Right ventricle myocardium superior (tissue), 1 donor: ENCODE results near the gene TIAM1. TPM values are rescaled to one million over a fixed set of nuclear protein-coding genes. Genes with fewer than 3 reads are reported as not detected.

Source experiments
- ATAC-seq: fragments of 200-7000 bp; cut with Tn5 transposase; one replicate; pipeline ENCODE4 v1.9.1; 2020; ENCODE audit warnings: mild to moderate bottlenecking; ENCODE audit not compliant: poor library complexity
- DNase-seq: peaks from one replicate; pipeline ENCODE4 v3.0.0-alpha.2; 2020
- intact Hi-C: fragments of 100-400 bp; cut with DNase I; formaldehyde crosslinking; loops from one replicate; pipeline ENCODE4 v1.11.2; 2022
- total RNA-seq: library from RNA; stranded (reverse); fragmentation: NEBNext Ultra II Directional; extraction: Animal tissue kit (Norgen Biotek cat#: 25700); gene quantifications from one replicate; pipeline ENCODE4 v1.2.1, GENCODE V29; 2021
- donor health status: DM: no; HTN: yes; CAD: no; lungs with severe emphysema.

Gene TIAM1
- total RNA-seq, 1 donor from 2014 or later: 2.9 TPM

DNA sequence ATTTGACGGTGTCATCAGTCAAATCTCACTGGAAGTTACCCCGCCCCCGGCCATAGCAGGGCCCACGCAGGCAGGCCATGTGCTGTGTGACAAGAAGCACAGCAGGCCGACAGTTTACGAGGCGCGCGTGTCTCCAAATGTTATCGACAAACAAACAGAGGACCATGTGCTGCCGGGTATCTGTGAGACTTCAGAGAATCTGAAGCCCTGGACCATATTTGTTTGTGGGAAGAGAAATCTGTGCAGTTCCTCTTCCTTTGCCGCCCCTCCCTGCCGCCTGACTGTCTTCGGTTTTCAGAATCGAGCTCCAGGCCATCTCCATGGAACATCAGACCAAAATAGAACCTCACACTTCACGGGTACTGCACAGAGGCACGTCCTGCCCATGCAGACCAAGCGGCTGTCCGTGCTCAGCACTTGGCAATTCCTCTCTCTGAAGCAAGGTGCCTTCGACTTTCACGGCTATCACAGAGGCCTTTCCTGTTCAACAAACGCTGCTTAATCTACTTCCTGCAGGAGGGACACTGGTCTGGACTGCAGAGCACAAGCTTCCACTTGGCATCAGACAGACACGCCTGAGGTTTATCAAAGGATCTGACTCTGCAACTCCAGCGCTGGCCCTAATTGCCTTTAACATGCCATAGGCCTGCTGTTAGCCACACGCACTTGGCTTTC, 170.0 kb downstream of the TIAM1 start:
- ATAC-seq (peak; percentile 89), DNase-seq (peak; percentile 69)
- intact Hi-C loops: no loop called here

DNA sequence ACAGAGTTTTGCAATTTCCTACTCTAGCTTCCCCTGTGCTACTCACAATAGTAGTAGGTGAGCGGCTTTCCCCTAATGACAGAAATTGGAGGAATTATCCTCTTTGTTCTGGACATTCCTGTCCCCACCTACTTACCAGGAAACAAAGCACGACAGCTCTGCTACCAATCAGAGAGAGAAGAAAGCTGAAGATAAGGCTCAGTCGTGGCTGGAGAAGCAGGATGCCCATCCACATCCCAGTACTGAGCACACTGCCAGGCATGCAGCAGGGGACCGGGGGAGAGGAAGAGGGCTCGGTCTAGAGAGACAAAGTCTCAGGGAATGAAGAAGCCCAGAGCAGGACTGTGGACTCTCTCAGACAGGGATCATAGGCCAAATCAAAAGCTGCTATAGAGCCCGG, 171.7 kb downstream of the TIAM1 start:
- ATAC-seq: no peak
- DNase-seq: no peak
- intact Hi-C loops: no loop called here

DNA sequence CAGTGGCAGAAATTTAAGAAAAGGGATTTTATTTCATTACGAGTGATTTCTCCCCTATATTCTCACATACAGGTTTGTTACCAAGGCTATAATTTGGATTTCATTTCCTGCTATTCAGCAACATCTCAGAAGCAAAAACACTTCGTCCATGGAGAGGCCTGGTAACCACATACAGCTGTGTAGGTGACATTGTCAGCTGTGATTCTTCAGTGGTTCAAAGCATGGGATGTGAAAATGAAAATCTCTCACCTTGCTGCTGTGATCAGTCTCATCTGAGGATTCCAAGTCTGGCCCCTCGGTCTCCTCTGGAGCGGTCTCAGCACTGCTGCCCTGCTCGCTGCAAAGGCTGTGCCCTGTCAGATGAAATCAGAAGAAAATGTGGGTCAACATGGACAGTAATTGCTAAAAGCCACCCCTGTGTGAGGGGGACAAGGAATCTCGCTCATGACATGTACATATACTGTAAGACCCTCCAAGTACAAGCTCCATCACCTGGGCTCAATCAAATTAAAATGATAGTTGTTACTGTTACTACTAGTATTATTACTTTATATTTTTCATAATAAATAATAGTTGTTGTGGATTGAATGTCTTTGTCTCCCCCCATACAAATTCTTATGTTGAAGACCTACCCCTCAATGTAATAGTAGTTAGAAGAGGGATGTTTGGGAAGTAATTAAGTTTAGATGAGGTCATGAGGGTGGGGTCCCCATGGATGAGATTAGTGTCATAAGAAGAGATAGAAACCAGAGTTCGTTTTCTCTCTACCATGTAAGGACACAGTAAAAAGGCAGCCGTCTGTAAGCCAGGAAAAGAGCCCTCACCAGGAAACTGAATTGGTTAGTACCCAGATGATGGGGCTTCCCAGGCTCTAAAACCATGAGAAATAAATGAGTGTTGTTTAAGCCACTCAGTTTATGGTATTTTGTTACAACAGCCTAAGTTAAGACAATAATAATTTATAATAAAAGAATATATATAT, 179.1 kb downstream of the TIAM1 start:
- ATAC-seq (no peak), DNase-seq (no peak)
- intact Hi-C loops: no loop called here

DNA sequence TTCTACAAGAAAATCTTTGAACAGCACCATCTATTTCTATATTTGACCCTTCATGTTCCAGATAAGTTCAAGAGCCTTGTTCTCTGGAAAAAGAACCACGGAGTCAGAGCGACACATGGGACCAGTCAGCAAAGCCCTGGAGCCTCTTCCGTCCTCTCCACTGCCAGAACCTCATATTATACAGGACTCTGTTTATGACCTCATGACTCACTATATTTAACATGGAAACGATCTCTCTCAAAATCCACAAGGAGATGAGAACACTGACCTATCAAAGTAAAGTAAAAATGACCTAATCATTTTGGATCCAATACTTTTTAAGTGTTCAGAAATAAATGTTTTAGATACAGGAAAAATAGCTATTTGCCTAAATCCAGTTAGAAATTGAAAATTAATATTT, 181.2 kb downstream of the TIAM1 start:
- ATAC-seq (no peak), DNase-seq (no peak)
- intact Hi-C loops: no loop called here

- ATAC-seq: no peak
Observed at GRCh38 chr21:31162079-31162699, 181.9 kb downstream of the TIAM1 start.

DNA sequence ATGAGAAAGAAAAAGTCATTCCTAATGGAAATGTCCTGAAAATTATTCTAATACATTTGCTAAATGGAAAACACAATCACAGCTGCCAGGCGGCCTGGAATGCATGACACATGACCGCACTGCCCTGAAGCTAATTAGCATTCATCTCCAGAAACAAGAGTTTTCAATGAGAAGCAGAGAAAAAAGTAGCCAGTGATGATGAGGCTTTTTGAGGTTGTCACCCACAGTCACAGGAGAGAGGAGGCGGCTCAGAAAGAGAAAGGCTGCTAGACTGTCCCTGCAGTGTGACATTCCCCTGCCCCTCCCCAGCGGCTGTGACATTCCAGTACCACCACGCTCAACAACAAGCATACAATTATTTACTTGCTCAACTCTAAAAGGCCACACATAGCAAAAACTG, 182.9 kb downstream of the TIAM1 start:
- DNase-seq (no peak), ATAC-seq (no peak)
- intact Hi-C loops: no loop called here

More at GRCh38 chr21:31162079-31162699, 181.9 kb downstream of the TIAM1 start:
- intact Hi-C loops: no loop called here
- no peak for DNase-seq

DNA sequence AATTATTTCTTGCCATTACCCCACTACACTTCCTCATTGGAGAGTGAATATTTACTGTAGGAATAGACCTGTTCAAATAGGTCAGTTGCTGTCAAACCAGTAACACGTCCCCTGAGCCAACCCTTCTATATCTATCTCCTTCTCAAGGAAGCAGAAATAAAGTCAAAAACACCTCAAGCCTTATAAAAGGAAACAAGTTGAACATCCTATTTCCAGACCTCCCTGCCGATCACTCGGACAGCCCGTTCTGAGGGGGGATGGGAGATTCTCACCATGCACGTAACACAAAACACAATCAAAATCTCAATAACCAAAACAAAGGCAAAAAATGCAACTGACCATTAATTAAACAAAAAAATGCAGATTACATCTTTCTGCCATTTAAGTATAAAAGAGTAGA, 184.3 kb downstream of the TIAM1 start:
- intact Hi-C loops: no loop called here
- ATAC-seq (no peak), DNase-seq (no peak)

DNA sequence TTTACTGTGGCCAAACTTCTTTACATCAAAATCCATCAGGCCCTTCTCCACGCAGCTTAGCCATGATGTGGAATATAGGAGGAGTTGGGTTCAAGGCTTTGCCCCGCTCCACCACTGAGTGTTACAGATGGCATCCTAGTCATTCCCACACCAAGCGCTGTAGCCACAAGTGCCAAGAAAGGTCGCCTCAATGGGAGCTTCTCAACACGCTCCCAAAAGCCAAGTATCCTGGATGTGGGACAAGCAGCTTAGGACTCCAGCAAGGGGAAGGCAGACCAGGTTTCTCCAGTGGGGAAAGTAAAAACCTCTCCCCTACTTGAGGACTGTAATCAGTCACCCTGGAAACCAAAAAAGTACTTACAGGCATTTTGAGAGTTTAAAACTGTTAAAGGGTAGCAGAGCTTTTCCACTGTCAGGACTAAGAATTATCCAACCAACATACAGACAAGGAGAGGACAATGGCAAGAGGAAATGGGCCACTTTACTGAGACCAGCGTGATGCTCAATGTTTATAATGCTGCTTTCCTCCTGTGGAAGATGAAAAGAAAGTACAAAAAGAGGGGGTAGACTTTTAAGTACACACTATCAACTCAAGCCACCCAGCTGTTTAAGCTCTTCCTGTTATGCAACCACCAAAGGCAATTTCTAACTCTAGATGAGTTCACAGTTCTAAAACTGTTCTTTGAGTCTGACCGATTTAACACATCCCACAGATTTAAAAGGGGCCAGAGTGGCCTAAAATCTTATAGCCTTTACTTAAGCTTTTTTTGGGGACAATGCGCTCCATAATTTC, 185.1 kb downstream of the TIAM1 start:
- no peak for DNase-seq
- intact Hi-C loops: no loop called here
- peak; percentile 58 for ATAC-seq

DNA sequence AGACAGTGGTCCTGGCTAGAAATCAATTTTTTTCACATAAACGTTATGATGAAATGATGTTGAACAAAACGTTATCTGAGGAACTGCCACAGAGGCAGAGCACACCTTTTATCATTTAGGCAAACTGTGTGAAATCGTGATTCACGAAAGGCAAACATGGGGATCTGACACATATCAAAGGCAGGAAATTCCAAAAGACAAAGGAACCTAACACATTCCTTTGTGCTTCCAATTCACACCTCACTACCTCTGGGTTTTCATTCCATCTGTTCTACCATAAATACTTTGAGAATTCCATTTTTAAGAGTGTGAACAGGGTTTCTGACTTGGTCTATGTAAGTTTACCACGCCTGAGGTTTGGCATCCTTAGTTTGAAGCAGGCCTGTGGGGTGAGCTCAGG, 186.3 kb downstream of the TIAM1 start:
- ATAC-seq: no peak
- intact Hi-C loops: no loop called here
- DNase-seq: no peak

DNA sequence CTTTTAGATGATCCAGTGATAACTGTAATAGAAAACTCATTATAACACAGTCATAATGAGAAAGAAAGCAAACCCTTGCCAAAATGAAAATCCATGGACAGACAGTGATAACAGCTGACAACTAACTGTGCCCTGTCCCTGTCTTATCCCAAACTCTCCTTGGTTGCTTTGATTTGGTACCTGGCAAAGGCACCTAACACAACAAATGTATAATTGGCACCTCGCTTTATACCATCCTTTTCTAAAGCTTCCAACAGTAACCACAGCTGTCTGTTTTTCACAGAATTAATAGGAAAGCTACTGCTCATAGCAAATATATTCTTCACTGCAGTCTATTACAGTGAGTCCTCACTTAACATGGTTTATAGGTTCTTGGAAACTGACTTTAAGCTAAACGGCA, 187.4 kb downstream of the TIAM1 start:
- DNase-seq: no peak
- intact Hi-C loops: no loop called here
- ATAC-seq: no peak

GRCh38 chr21:31156169-31156568, 187.9 kb downstream of the TIAM1 start:
- ATAC-seq: no peak

GRCh38 chr21:31151156-31152045, 192.7 kb downstream of the TIAM1 start:
- DNase-seq (no peak), ATAC-seq (no peak)
- intact Hi-C loops: no loop called here

More at GRCh38 chr21:31156169-31156568, 187.9 kb downstream of the TIAM1 start:
- no peak for DNase-seq
- intact Hi-C loops: no loop called here

GRCh38 chr21:31145274-31145673, 198.8 kb downstream of the TIAM1 start:
- DNase-seq (no peak), ATAC-seq (no peak)
- intact Hi-C loops: no loop called here

- intact Hi-C loops: no loop called here
- no peak for DNase-seq
- ATAC-seq: no peak
Observed at GRCh38 chr21:31143036-31143435, 201.0 kb downstream of the TIAM1 start.

DNA sequence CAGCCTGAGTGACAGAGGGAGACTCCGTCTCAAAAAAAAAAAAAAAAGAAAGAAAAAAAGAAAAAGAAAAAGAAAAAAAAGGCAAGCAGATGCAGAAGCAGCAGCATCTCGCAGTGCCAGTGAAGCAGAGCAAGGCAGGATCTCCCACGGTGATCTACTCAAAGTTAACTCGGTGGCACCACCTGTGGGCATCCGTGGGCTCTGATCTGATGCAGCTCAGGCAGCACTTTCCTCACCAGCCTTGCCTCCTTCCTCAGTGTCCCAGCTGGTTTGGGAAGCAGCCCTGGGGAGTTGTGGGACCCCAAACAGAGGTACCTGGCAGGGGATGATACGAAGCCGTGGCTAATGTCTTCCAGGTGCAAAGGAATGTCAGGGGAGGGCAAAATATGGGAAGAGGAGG, 201.5 kb downstream of the TIAM1 start:
- intact Hi-C loops: no loop called here
- no peak for DNase-seq
- no peak for ATAC-seq

DNA sequence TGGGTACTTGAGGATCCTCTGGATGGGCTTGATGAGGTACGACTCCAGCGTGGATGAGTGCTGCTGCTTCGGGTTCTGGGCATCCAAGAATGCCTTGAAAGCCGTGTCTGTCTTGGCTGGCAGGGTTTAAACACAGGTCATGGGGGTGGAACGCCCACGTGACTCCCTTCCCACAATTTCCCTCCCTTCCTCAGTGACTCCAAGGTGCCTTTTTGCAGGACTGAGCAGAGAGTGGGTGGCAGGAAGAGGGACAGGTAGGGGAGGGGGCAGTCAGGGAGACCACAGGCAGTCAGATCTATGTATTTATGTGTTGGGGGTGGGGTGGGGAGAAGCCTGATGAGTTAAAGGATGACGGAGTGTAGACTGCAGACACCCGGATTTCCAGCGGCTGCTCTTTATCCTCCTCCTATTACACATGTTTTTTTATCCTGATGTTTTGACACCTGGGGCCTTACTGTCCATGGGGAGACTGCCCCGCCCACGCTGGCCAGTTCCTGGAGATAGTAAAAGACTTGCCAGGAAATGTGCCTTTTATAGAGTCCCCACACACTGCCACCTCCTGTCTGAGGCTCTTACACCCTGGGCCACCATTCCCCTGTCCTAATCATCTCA, 202.6 kb downstream of the TIAM1 start:
- ATAC-seq: no peak
- intact Hi-C loops: no loop called here
- no peak for DNase-seq

DNA sequence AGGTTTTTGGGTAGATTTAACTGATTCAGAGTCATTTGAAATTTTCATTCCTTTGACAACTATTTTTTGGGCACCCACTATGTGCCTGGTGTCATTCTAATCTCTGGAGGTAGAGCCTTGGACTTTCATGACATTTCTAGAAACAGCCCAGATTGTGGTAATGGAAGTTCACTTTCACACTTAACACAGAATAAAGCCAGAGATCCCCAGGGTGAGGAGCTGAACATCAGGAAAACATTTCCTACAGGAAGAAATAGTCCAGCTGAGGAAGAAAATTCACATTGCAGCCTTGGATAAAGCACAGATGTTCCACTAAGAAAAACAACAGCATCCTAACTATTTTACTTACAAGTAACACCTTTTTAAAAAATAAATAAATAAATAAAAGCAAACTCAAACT, 203.4 kb downstream of the TIAM1 start:
- intact Hi-C loops: no loop called here
- no peak for DNase-seq
- ATAC-seq: no peak
